HepG2 (cell line): ENCODE results near the gene DGKD. TPM values are rescaled to one million over a fixed set of nuclear protein-coding genes. Genes with fewer than 3 reads are reported as not detected.

Source experiments
- AHDC1 ChIP-seq: sonication (generic); formaldehyde crosslinking; IDR thresholded peaks from 2 replicates; pipeline ENCODE4 v1.5.1; 2020; ENCODE audit warnings: mild to moderate bottlenecking, missing genetic modification reagents, borderline replicate concordance
- KLF12 ChIP-seq: sonication (generic); formaldehyde crosslinking; IDR thresholded peaks from 2 replicates; pipeline ENCODE4 v1.4.0; 2020; ENCODE audit warnings: missing genetic modification reagents, borderline replicate concordance
- ZNF33A ChIP-seq: sonication (generic); formaldehyde crosslinking; IDR thresholded peaks from 2 replicates; pipeline ENCODE4 v1.5.1; 2020; ENCODE audit warnings: missing genetic modification reagents, mild to moderate bottlenecking, moderate library complexity, borderline replicate concordance
- ZNF543 ChIP-seq: sonication (generic); formaldehyde crosslinking; IDR thresholded peaks from 2 replicates; pipeline ENCODE4 v1.4.0; 2020; ENCODE audit warnings: mild to moderate bottlenecking, missing genetic modification reagents
- polyA plus RNA-seq, 8 experiments: library from polyadenylated mRNA; depleted of rRNA in 3 of 8; stranded (reverse) in 7 of 8; unstranded in 1 of 8; fragments of >200 nt; fragmentation: Illumina TruSeq in 4 of 8; extraction: Trizol in 4 of 8; gene quantifications; 2 replicates each; pipeline versions ENCODE4 v1.2.1 to v1.2.3, GENCODE V29; 2011 to 2016; ENCODE audit warnings: low read depth in 4 of 8, missing spikeins in 1 of 8, mixed read lengths in 1 of 8; ENCODE audit not compliant: insufficient read depth in 1 of 8
- total RNA-seq, 5 experiments: library from RNA; depleted of rRNA; stranded (reverse); fragments of >200 nt; fragmentation: Illumina TruSeq; extraction: Trizol; gene quantifications; 2 replicates each; pipeline ENCODE4 v1.2.3, GENCODE V29; 2016; ENCODE audit warnings: low read depth in 1 of 5
- TF ChIP-seq, protein P1 (sequence below): sonication (generic); formaldehyde crosslinking; IDR thresholded peaks from 2 replicates; pipeline ENCODE4 v1.5.0; 2020; ENCODE audit warnings: mild to moderate bottlenecking, missing genetic modification reagents, borderline replicate concordance
- TF ChIP-seq, protein P2 (sequence below): fragments of 450-650 bp; IDR thresholded peaks from 2 replicates; pipeline ENCODE4 v1.6.1; 2016
- TF ChIP-seq, protein P3 (sequence below): sonication (generic); formaldehyde crosslinking; IDR thresholded peaks from 2 replicates; pipeline ENCODE4 v1.8.0; 2022; ENCODE audit warnings: missing genetic modification reagents, mild to moderate bottlenecking, borderline replicate concordance

Gene DGKD
- total and polyA plus RNA-seq, 2 of the 13 experiments (the other 11 are each of a cell fraction or from before 2014, with no cell fraction given), result 24.5 to 33.2 TPM

GRCh38 chr2:233423552-233423860 lies 69.2 kb downstream of the DGKD start (continued):
- TF ChIP-seq, protein P1, sequence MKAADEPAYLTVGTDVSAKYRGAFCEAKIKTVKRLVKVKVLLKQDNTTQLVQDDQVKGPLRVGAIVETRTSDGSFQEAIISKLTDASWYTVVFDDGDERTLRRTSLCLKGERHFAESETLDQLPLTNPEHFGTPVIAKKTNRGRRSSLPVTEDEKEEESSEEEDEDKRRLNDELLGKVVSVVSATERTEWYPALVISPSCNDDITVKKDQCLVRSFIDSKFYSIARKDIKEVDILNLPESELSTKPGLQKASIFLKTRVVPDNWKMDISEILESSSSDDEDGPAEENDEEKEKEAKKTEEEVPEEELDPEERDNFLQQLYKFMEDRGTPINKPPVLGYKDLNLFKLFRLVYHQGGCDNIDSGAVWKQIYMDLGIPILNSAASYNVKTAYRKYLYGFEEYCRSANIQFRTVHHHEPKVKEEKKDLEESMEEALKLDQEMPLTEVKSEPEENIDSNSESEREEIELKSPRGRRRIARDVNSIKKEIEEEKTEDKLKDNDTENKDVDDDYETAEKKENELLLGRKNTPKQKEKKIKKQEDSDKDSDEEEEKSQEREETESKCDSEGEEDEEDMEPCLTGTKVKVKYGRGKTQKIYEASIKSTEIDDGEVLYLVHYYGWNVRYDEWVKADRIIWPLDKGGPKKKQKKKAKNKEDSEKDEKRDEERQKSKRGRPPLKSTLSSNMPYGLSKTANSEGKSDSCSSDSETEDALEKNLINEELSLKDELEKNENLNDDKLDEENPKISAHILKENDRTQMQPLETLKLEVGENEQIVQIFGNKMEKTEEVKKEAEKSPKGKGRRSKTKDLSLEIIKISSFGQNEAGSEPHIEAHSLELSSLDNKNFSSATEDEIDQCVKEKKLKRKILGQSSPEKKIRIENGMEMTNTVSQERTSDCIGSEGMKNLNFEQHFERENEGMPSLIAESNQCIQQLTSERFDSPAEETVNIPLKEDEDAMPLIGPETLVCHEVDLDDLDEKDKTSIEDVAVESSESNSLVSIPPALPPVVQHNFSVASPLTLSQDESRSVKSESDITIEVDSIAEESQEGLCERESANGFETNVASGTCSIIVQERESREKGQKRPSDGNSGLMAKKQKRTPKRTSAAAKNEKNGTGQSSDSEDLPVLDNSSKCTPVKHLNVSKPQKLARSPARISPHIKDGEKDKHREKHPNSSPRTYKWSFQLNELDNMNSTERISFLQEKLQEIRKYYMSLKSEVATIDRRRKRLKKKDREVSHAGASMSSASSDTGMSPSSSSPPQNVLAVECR, result no peak
- no peak for TF ChIP-seq KLF12 (CRISPR knock-in tag)
- no peak for TF ChIP-seq AHDC1 (CRISPR knock-in tag)
- TF ChIP-seq, protein P2, sequence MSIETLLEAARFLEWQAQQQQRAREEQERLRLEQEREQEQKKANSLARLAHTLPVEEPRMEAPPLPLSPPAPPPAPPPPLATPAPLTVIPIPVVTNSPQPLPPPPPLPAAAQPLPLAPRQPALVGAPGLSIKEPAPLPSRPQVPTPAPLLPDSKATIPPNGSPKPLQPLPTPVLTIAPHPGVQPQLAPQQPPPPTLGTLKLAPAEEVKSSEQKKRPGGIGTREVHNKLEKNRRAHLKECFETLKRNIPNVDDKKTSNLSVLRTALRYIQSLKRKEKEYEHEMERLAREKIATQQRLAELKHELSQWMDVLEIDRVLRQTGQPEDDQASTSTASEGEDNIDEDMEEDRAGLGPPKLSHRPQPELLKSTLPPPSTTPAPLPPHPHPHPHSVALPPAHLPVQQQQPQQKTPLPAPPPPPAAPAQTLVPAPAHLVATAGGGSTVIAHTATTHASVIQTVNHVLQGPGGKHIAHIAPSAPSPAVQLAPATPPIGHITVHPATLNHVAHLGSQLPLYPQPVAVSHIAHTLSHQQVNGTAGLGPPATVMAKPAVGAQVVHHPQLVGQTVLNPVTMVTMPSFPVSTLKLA, result no peak
- TF ChIP-seq ZNF33A (CRISPR knock-in tag), result no peak
- TF ChIP-seq ZNF543 (CRISPR knock-in tag), result no peak
- TF ChIP-seq, protein P3, sequence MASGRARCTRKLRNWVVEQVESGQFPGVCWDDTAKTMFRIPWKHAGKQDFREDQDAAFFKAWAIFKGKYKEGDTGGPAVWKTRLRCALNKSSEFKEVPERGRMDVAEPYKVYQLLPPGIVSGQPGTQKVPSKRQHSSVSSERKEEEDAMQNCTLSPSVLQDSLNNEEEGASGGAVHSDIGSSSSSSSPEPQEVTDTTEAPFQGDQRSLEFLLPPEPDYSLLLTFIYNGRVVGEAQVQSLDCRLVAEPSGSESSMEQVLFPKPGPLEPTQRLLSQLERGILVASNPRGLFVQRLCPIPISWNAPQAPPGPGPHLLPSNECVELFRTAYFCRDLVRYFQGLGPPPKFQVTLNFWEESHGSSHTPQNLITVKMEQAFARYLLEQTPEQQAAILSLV (CRISPR knock-in tag), result no peak
- TF ChIP-seq, all 625 proteins: peak for 0
